ENCODE data around the gene DLL1.

The DLL1 gene

DNA sequence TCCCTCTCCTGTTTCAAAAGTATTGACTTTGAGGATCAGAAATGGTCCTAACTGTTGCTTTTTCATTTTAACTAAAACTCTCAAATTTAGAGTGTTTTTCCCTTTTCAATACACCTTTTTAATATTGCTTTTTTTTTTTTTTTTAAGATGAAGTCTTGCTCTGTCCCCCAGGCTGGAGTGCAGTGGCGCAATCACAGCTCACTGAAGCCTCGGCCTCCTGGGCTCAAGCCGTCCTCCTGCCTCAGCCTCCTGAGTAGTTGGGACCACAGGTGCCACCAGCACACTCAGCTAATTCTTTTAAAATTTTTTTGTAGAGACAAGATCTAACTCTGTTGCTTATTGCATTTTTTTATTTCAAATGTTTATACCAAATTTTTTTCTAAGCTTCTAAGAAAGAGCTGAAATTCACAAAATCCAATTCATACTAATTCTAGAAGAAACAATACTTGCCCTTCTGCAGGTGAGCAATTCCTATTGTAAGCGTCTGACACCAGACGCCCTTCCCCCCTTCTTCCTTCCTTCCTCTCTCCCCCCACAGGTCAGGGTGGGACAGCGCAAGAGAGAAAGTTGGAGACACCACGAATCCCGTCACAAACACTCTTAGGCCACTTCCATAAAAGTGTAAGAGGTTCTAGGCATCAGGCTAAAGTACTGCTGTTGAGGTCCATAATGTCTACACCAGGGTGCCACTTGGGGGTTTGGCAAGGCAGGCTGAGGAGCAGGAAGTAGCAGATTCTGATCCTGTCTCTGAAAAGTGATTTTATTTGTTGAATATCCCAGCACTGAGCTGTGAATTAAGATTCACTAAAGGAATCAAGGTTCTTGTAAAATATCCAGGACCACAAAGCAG lies 12.8 kb downstream of the DLL1 start:
- TF ChIP-seq, protein P1, sequence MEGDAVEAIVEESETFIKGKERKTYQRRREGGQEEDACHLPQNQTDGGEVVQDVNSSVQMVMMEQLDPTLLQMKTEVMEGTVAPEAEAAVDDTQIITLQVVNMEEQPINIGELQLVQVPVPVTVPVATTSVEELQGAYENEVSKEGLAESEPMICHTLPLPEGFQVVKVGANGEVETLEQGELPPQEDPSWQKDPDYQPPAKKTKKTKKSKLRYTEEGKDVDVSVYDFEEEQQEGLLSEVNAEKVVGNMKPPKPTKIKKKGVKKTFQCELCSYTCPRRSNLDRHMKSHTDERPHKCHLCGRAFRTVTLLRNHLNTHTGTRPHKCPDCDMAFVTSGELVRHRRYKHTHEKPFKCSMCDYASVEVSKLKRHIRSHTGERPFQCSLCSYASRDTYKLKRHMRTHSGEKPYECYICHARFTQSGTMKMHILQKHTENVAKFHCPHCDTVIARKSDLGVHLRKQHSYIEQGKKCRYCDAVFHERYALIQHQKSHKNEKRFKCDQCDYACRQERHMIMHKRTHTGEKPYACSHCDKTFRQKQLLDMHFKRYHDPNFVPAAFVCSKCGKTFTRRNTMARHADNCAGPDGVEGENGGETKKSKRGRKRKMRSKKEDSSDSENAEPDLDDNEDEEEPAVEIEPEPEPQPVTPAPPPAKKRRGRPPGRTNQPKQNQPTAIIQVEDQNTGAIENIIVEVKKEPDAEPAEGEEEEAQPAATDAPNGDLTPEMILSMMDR (conservative IDR thresholded peaks at IDR 0.05; ENCODE audit: low read depth, low read length) = no peak

DNA sequence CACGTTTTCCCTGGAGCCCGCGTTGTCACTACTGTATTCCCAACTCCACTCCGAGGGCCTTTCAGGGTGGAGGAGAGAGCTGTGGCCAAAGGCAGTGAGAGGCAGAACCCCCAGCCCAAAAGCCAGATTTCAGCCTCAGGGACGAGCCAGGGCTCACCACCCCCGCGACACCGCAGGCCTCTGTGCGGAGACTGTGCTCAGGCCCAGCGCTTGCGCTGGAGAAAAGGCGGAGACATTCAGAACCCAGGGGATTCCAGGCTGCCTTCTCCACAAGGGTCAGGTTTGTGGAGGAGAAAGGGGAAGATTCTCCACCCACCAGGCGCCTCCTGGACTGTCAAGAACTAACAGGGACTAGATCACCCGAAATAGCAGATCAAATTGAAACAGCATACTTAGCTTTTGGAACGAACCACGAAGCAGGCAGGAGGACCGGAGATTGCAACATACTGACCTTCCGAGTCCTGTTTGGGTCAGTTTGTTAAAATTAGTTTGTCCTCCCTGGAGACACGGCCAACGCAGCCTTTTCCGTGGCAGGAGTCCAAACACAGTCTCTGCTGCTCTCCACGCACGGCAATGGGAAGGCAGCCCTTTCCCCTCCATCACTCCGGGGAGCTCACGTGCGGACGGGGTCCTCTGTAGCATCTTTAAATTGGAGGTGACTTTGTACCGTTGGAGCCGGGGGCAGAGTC lies 14.4 kb downstream of the DLL1 start:
- no peak overlapping the region for H3K4me3 ChIP-seq (ENCODE audit: low read length)
- TF ChIP-seq, protein P1 (conservative IDR thresholded peaks at IDR 0.05; ENCODE audit: low read depth, low read length) = no peak
- no peak for DNase-seq (ENCODE audit: low read depth)

More for the DNA sequence above, 12.8 kb downstream of the DLL1 start:
- no peak for DNase-seq (ENCODE audit: low read depth)
- no peak overlapping the region for H3K4me3 ChIP-seq (ENCODE audit: low read length)

DNA sequence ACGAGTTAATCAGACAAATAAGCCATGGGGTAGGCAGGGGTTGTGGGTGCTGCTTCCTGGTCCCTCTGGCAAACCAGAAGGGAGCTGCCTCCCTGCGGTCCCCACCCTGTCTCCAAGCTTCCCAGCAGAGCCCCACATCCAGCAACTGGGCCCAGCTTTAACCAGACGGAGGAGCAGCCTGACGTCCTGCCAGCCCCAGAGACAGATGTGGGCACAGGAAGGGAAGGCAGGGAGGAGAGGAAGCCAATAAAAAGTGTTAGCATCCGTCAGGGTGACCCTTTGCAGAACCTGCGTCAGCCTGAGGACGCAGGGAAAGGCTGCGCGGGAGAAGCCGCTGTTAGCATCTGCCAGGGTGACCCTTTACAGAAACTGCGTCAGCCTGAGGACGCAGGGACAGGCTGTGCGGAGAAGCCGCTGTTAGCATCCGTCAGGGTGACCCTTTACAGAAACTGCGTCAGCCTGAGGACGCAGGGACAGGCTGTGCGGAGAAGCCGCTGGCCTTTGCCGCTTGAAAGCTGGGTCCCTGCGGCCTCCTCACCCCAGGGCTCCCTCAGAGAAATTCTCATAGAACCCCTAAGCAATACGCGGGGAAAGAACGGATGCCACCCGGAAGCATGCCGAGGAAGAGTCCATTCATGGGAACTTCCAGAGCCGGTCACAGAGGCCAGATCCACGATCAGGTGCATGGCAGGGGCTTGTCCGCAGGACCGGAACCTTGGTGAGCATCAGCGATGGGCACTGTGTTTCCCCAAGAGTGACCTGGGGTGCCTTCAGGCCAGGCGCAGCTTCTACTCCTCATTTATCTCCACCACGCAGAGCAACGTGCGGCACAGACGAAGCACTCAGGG lies 15.9 kb downstream of the DLL1 start:
- TF ChIP-seq, protein P1 (conservative IDR thresholded peaks at IDR 0.05; ENCODE audit: low read depth, low read length) = no peak
- DNase-seq (ENCODE audit: low read depth) = no peak
- H3K4me3 ChIP-seq (ENCODE audit: low read length) = no peak overlapping the region

DNA sequence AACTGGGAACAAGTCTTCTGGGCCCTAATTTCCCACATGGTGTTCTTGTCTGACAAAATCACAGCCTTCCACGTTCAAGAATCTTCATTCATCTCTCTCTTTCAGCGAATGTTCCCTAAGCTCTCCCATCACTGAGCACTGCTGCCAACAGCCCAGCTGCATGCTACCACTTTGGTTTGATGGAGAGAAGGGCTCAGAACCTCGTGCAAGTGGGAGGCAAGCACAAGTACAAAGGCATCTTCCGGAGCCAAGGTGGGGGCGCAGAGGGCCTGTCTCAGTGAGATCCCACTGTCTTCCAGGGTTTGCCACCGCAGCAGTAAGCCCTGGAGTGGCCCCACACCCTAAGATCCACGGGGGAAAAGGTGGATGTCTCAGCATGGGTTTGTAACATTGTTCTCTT lies 17.2 kb downstream of the DLL1 start:
- no peak overlapping the region for H3K4me3 ChIP-seq (ENCODE audit: low read length)
- no peak for DNase-seq (ENCODE audit: low read depth)
- TF ChIP-seq, protein P1 (conservative IDR thresholded peaks at IDR 0.05; ENCODE audit: low read depth, low read length) = no peak

DNA sequence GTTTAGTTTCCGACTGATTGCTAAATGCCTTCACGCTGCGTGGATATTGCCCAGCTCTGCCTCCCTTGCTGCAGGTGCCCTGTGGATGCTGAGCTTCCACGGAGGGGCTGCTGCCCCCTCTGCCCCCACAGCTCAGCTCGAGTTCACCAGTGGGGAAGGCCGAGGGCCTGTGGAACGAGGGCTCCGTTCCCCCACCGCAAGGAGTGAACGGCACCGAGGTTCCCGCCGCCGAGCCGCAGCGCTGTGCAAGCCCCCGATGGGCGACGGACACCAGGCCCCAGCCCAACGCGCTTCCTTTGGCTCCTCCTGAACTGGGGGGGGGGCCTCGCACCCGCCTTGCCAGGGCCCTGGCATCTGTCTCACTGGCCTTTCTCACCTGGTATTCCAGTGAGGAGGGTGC lies 17.7 kb downstream of the DLL1 start:
- TF ChIP-seq, protein P1 (conservative IDR thresholded peaks at IDR 0.05; ENCODE audit: low read depth, low read length) = no peak
- DNase-seq (ENCODE audit: low read depth) = no peak
- no peak overlapping the region for H3K4me3 ChIP-seq (ENCODE audit: low read length)

DNA sequence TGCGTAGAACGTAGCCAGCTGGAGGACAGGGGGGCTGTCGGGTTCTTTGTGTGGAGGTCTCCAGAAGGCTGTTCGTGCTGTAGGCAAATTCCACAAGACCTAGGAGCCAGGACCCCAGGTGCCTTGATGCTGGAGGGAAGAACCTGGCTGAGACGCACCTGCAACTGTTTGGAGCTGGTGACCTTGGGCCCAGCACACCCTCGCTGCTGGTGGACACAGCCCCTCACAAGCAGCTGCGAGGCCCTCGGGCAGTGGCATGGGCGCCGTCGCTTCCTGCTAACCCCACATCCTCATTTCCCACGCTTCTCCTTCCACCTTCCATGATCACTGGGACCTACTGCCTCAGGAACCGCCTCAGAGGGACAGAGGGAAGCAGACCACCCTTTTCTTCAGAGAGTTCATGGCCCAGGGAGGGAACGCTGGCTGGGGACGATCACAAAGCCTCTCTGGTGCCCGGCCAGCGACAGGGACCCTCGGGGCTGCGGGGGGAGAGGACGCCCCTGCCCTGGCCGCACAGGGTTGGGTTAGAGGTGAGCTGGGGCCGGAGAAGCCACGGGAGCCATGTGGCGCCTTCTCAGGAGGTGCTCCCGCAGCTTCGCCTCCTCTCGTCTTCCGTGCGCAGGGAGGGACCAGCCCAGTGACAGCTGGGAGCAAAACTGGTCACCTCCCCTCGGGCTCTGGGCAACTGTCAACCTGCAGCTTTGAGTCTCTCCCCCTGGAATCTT lies 18.4 kb downstream of the DLL1 start:
- H3K4me3 ChIP-seq (ENCODE audit: low read length) = no peak overlapping the region
- TF ChIP-seq, protein P1 (conservative IDR thresholded peaks at IDR 0.05; ENCODE audit: low read depth, low read length) = no peak
- no peak for DNase-seq (ENCODE audit: low read depth)
